ENCODE data around the gene ALK.

DNA sequence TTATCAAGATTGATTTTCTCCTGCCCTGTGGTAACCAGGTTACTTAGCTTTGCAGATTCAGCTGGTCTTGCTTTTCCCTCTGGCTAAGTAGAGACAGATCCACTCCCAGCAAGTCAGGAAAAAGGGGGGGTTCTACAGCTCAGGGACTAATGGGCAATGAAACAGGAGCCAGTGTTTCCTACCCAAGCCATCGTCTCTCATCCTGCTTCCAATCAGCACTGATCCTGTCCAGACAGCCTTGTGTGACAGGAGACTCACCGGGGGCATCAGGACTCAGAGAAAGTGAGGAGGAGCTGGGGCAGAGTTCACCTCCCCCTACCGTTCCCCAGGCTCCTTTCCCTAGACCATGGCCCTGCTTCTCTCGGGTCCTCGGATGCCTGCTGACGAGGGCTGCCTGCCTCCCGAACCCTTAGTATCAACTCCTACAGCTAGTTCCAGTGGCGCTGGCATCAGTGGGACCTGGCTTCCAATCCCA lies 307.6 kb downstream of the ALK start:
- TF ChIP-seq, protein P1, sequence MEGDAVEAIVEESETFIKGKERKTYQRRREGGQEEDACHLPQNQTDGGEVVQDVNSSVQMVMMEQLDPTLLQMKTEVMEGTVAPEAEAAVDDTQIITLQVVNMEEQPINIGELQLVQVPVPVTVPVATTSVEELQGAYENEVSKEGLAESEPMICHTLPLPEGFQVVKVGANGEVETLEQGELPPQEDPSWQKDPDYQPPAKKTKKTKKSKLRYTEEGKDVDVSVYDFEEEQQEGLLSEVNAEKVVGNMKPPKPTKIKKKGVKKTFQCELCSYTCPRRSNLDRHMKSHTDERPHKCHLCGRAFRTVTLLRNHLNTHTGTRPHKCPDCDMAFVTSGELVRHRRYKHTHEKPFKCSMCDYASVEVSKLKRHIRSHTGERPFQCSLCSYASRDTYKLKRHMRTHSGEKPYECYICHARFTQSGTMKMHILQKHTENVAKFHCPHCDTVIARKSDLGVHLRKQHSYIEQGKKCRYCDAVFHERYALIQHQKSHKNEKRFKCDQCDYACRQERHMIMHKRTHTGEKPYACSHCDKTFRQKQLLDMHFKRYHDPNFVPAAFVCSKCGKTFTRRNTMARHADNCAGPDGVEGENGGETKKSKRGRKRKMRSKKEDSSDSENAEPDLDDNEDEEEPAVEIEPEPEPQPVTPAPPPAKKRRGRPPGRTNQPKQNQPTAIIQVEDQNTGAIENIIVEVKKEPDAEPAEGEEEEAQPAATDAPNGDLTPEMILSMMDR (IDR thresholded peaks at IDR 0.05; ENCODE audit: low read depth, low read length), result no peak
- TF ChIP-seq, protein P2, sequence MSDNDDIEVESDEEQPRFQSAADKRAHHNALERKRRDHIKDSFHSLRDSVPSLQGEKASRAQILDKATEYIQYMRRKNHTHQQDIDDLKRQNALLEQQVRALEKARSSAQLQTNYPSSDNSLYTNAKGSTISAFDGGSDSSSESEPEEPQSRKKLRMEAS (IDR thresholded peaks at IDR 0.05; ENCODE audit: low read depth, low read length), result no peak
- no peak for TF ChIP-seq MYC (IDR thresholded peaks at IDR 0.05; ENCODE audit: low read depth, low read length)

Data from NB4 (cell line).